ENCODE measurements around the gene ACYP2. TPM values are rescaled to one million over a fixed set of nuclear protein-coding genes. Genes with fewer than 3 reads are reported as not detected.

Gene ACYP2
- total RNA-seq, 1 experiment from 2014 or later, result 16.9 TPM

- DNase-seq (ENCODE audit: low read depth), result peak; percentile 34
Measured at GRCh38 chr2:54149638-54150441, 34.4 kb downstream of the ACYP2 start.

- no peak for DNase-seq (ENCODE audit: low read depth)
Measured at GRCh38 chr2:54158311-54158710, 42.9 kb downstream of the ACYP2 start.

GRCh38 chr2:54161660-54162424, 46.4 kb downstream of the ACYP2 start:
- no peak for DNase-seq (ENCODE audit: low read depth)

GRCh38 chr2:54164106-54164505, 48.7 kb downstream of the ACYP2 start:
- no peak for DNase-seq (ENCODE audit: low read depth)

- peak; percentile 4 for DNase-seq (ENCODE audit: low read depth)
Measured at GRCh38 chr2:54166121-54166773, 50.8 kb downstream of the ACYP2 start.

- DNase-seq (ENCODE audit: low read depth), result peak; percentile 50
Measured at GRCh38 chr2:54176577-54176976, 61.2 kb downstream of the ACYP2 start.

GRCh38 chr2:54183281-54183680, 67.9 kb downstream of the ACYP2 start:
- DNase-seq (ENCODE audit: low read depth), result no peak

GRCh38 chr2:54183972-54184371, 68.6 kb downstream of the ACYP2 start:
- no peak for DNase-seq (ENCODE audit: low read depth)

GRCh38 chr2:54185105-54185504, 69.7 kb downstream of the ACYP2 start:
- no peak for DNase-seq (ENCODE audit: low read depth)

- DNase-seq (ENCODE audit: low read depth), result no peak
Measured at GRCh38 chr2:54187331-54187730, 71.9 kb downstream of the ACYP2 start.

- no peak for DNase-seq (ENCODE audit: low read depth)
Measured at GRCh38 chr2:54189539-54189938, 74.1 kb downstream of the ACYP2 start.

GRCh38 chr2:54191361-54192135, 76.1 kb downstream of the ACYP2 start:
- no peak for DNase-seq (ENCODE audit: low read depth)

- no peak for DNase-seq (ENCODE audit: low read depth)
Measured at GRCh38 chr2:54194761-54195750, 79.6 kb downstream of the ACYP2 start.

GRCh38 chr2:54196646-54197045, 81.2 kb downstream of the ACYP2 start:
- no peak for DNase-seq (ENCODE audit: low read depth)

- DNase-seq (ENCODE audit: low read depth), result no peak
Measured at GRCh38 chr2:54204476-54204875, 89.1 kb downstream of the ACYP2 start.

- DNase-seq (ENCODE audit: low read depth), result peak; percentile 70
Measured at GRCh38 chr2:54206596-54206995, 91.2 kb downstream of the ACYP2 start.

GRCh38 chr2:54207666-54208195, 92.3 kb downstream of the ACYP2 start:
- peak; percentile 10 for DNase-seq (ENCODE audit: low read depth)

- DNase-seq (ENCODE audit: low read depth), result peak; percentile 36
Measured at GRCh38 chr2:54208364-54209240, 93.2 kb downstream of the ACYP2 start.

- DNase-seq (ENCODE audit: low read depth), result no peak
Measured at GRCh38 chr2:54209379-54209778, 94.0 kb downstream of the ACYP2 start.

Data from LHCN-M2 (cell line).